ENCODE measurements around the gene LRP1B. TPM values are rescaled to one million over a fixed set of nuclear protein-coding genes. Genes with fewer than 3 reads are reported as not detected.

LRP1B gene
- polyA plus RNA-seq (2012; ENCODE audit: insufficient read depth, insufficient read length, low read depth): 0.36 TPM

GRCh38 chr2:142131010-142131669, at the start of gene LRP1B:
Gene LRP1B, minus strand, starts transcription at chr2:142131016. Its CDS starts 287 bp downstream, at chr2:142130729.
- H3K4me1 ChIP-seq: no peaks in the 10 kb centered on the region
- H3K9me3 ChIP-seq: no peaks in the 10 kb centered on the region
- no peaks in the 10 kb centered on the region for H3K36me3 ChIP-seq
- TF ChIP-seq, protein P1, sequence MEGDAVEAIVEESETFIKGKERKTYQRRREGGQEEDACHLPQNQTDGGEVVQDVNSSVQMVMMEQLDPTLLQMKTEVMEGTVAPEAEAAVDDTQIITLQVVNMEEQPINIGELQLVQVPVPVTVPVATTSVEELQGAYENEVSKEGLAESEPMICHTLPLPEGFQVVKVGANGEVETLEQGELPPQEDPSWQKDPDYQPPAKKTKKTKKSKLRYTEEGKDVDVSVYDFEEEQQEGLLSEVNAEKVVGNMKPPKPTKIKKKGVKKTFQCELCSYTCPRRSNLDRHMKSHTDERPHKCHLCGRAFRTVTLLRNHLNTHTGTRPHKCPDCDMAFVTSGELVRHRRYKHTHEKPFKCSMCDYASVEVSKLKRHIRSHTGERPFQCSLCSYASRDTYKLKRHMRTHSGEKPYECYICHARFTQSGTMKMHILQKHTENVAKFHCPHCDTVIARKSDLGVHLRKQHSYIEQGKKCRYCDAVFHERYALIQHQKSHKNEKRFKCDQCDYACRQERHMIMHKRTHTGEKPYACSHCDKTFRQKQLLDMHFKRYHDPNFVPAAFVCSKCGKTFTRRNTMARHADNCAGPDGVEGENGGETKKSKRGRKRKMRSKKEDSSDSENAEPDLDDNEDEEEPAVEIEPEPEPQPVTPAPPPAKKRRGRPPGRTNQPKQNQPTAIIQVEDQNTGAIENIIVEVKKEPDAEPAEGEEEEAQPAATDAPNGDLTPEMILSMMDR (IDR thresholded peaks at IDR 0.05; ENCODE audit: low read depth, low read length): no peak
- peaks cover 9% of the 10 kb centered on the region for H3K27me3 ChIP-seq
- peak within 1 kb of the TSS; percentile 82 for H3K4me3 ChIP-seq (ENCODE audit: low read depth, low read length)
- peak; percentile 20 for DNase-seq

DNA sequence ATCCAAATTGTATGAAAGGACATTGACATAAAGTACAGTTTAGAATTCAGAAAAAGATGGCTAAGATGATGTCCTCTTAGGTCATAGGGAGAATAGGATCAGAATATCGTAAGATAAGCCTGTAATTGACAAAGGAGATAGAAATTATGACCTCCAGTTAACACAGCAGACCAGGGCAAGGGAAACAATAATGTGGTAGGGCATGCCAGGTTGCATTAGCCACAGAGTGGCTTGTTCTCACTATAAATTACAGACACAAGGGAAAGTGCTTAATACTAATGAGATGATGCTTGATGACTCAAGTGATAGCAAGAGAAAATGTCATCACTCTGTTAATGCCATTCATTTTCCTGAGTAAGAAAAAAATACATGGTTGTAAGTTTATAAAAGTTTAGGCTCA, 48.9 kb upstream of the LRP1B start:
- no peaks in the 10 kb centered on the region for H3K9me3 ChIP-seq
- no peaks in the 10 kb centered on the region for H3K27me3 ChIP-seq
- no peak for DNase-seq
- TF ChIP-seq, protein P1 (IDR thresholded peaks at IDR 0.05; ENCODE audit: low read depth, low read length): no peak
- H3K36me3 ChIP-seq: no peaks in the 10 kb centered on the region
- no peak overlapping the region for H3K4me3 ChIP-seq (ENCODE audit: low read depth, low read length)
- peaks cover 12% of the 10 kb centered on the region; the same call in 1 of the 2 replicates for H3K4me1 ChIP-seq

GRCh38 chr2:142178604-142179003, 47.8 kb upstream of the LRP1B start:
- Histone ChIP-seq H3K27me3 (no peaks in the 10 kb centered on the region), H3K4me3 (ENCODE audit: low read depth, low read length) (no peak overlapping the region), H3K9me3 (no peaks in the 10 kb centered on the region), H3K36me3 (no peaks in the 10 kb centered on the region), H3K4me1 (peaks cover 12% of the 10 kb centered on the region; the same call in 1 of the 2 replicates)
- TF ChIP-seq, protein P1 (IDR thresholded peaks at IDR 0.05; ENCODE audit: low read depth, low read length): no peak
- DNase-seq: no peak

DNA sequence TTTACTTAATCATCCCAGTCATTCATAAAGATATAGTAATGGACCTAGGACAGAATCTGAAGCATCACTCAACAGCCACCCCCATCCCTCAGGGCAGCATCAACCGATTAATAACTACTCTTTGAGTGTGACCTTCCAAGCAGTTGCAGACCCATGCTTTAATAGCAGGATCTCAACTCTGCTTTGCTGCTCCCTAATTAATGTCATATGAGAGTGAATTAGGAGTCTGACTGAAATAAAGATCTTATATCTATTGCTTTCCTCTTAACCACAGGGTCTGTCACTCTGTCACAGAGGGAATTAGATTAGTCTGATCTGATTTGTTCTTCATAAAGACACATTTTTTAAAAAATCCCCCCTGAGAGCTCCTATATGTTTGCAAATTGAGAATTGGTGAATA, 46.1 kb upstream of the LRP1B start:
- Histone ChIP-seq H3K4me1 (peaks cover 12% of the 10 kb centered on the region; the same call in 1 of the 2 replicates), H3K9me3 (no peaks in the 10 kb centered on the region), H3K27me3 (no peaks in the 10 kb centered on the region), H3K36me3 (no peaks in the 10 kb centered on the region), H3K4me3 (ENCODE audit: low read depth, low read length) (no peak overlapping the region)
- TF ChIP-seq, protein P1 (IDR thresholded peaks at IDR 0.05; ENCODE audit: low read depth, low read length): no peak
- peak; percentile 65 for DNase-seq

- no peaks in the 10 kb centered on the region for H3K9me3 ChIP-seq
- H3K27me3 ChIP-seq: no peaks in the 10 kb centered on the region
- no peak overlapping the region for H3K4me3 ChIP-seq (ENCODE audit: low read depth, low read length)
- peak; percentile 30 for DNase-seq
- H3K36me3 ChIP-seq: no peaks in the 10 kb centered on the region
- TF ChIP-seq, protein P1 (IDR thresholded peaks at IDR 0.05; ENCODE audit: low read depth, low read length): no peak
- peaks cover 12% of the 10 kb centered on the region; the same call in 1 of the 2 replicates for H3K4me1 ChIP-seq
Observed at GRCh38 chr2:142175813-142176338, 45.1 kb upstream of the LRP1B start.

GRCh38 chr2:142174176-142174575, 43.4 kb upstream of the LRP1B start:
- no peaks in the 10 kb centered on the region for H3K36me3 ChIP-seq
- no peaks in the 10 kb centered on the region for H3K27me3 ChIP-seq
- no peak overlapping the region for H3K4me3 ChIP-seq (ENCODE audit: low read depth, low read length)
- no peak for DNase-seq
- H3K4me1 ChIP-seq: peaks cover 8% of the 10 kb centered on the region; the same call in 1 of the 2 replicates
- no peaks in the 10 kb centered on the region for H3K9me3 ChIP-seq
- TF ChIP-seq, protein P1 (IDR thresholded peaks at IDR 0.05; ENCODE audit: low read depth, low read length): no peak
